HepG2 (cell line): ENCODE results near the gene FAM193A. TPM values are rescaled to one million over a fixed set of nuclear protein-coding genes. Genes with fewer than 3 reads are reported as not detected.

Experiments used
- ATAC-seq: fragments of 200-7000 bp; cut with Tn5 transposase; 3 replicates; pipeline ENCODE4 v1.9.1; 2020; ENCODE audit warnings: mild to moderate bottlenecking, moderate library complexity
- BruUV-seq: library from RNA; stranded (reverse); fragments of 400-500 nt; replicated peaks from 2 replicates; lab custom pipeline; 2021; lab: Mats Ljungman, UMichigan
- CTCF ChIA-PET: fragments of 300-600 bp; formaldehyde crosslinking; extraction: SDS; loops from one replicate; lab custom pipeline; 2021; ENCODE audit warnings: low total read pairs, inconsistent platforms, low intra/inter-chr PET ratio; lab: Yijun Ruan, JAX
- POLR2A ChIA-PET: fragments of 350-600 bp; sonication (Branson Sonifier 250); formaldehyde crosslinking; loops from one replicate; lab custom pipeline; 2020; ENCODE audit warnings: antibody characterized with exemption, inconsistent platforms; lab: Yijun Ruan, JAX
- DNase-seq: peaks from one replicate; pipeline ENCODE4 v3.0.0-alpha.2; 2015; ENCODE audit warnings: low spot score
- FAIRE-seq: peaks from 3 replicates; lab custom pipeline; 2011; peaks lifted over from hg19 to GRCh38; lab: Jason Lieb, UNC
- H2AFZ ChIP-seq: one replicate; pipeline ENCODE4 v1.6.1; 2011; ENCODE audit warnings: low read length, inconsistent platforms
- H3K27ac ChIP-seq: fragments of 300-600 bp; 3 replicates; pipeline ENCODE4 v1.8.0; 2011; ENCODE audit warnings: mixed run types, mild to moderate bottlenecking, mixed read lengths, low read length, inconsistent platforms; ENCODE audit not compliant: insufficient read depth; ENCODE audit errors: extremely low read length
- H3K27me3 ChIP-seq, 2 experiments: fragments of 200-600 bp in 1 of 2; 2 replicates in 1 of 2; 3 replicates in 1 of 2; pipeline versions ENCODE4 v1.6.0 to v1.8.0; 2011; ENCODE audit warnings: low read length in 2 of 2, mild to moderate bottlenecking in 2 of 2, moderate library complexity in 2 of 2, inconsistent platforms in 1 of 2; ENCODE audit not compliant: insufficient read depth in 2 of 2, control insufficient read depth in 1 of 2
- H3K36me3 ChIP-seq, 2 experiments: fragments of 200-600 bp in 1 of 2; replicated peaks in 1 of 2; 2 replicates in 1 of 2; 3 replicates in 1 of 2; pipeline versions ENCODE4 v1.5.1 to v1.8.0; 2011; ENCODE audit warnings: low read length in 2 of 2, inconsistent platforms in 1 of 2; ENCODE audit not compliant: insufficient read depth in 2 of 2, control insufficient read depth in 1 of 2
- H3K4me1 ChIP-seq: 2 replicates; pipeline ENCODE4 v1.5.1; 2012; ENCODE audit warnings: low read length, inconsistent platforms; ENCODE audit not compliant: insufficient read depth
- H3K4me2 ChIP-seq: 2 replicates; pipeline ENCODE4 v1.6.0; 2011; ENCODE audit warnings: low read depth, low read length, inconsistent platforms
- H3K4me3 ChIP-seq, 3 experiments: fragments of 200-600 bp in 1 of 3; sonication (generic), shearing (Covaris generic) in 1 of 3; replicated peaks in 1 of 3; 2 replicates each; pipeline ENCODE4 v1.5.1; 2011 to 2016; ENCODE audit warnings: low read length in 3 of 3, inconsistent platforms in 2 of 3, low read depth in 2 of 3, mild to moderate bottlenecking in 2 of 3, control low read depth in 1 of 3, mixed read lengths in 1 of 3; ENCODE audit not compliant: insufficient read depth in 1 of 3
- H3K79me2 ChIP-seq: one replicate; pipeline ENCODE4 v1.6.1; 2011; ENCODE audit warnings: low read length, inconsistent platforms; ENCODE audit not compliant: insufficient read depth
- H3K9ac ChIP-seq: 2 replicates; pipeline ENCODE4 v1.6.0; 2011; ENCODE audit warnings: mild to moderate bottlenecking, low read depth, low read length, inconsistent platforms; ENCODE audit not compliant: insufficient read depth
- H3K9me3 ChIP-seq: 2 replicates; pipeline ENCODE4 v1.5.1; 2012; ENCODE audit warnings: mild to moderate bottlenecking, low read length
- H4K20me1 ChIP-seq: 2 replicates; pipeline ENCODE4 v1.6.0; 2011; ENCODE audit warnings: inconsistent platforms, mild to moderate bottlenecking, low read length, moderate library complexity; ENCODE audit not compliant: insufficient read depth
- ARID2 ChIP-seq: sonication (generic); formaldehyde crosslinking; IDR thresholded peaks from 2 replicates; pipeline ENCODE4 v1.8.1; 2022; ENCODE audit warnings: mild to moderate bottlenecking, missing genetic modification reagents, borderline replicate concordance
- ARNT ChIP-seq: fragments of 450-650 bp; IDR thresholded peaks from 2 replicates; pipeline ENCODE4 v1.6.1; 2017
- ELF4 ChIP-seq: sonication (generic); formaldehyde crosslinking; IDR thresholded peaks from 2 replicates; pipeline ENCODE4 v1.5.0; 2020; ENCODE audit warnings: missing genetic modification reagents, mild to moderate bottlenecking, moderate library complexity, borderline replicate concordance
- HOXA3 ChIP-seq: sonication (generic); formaldehyde crosslinking; IDR thresholded peaks from 2 replicates; pipeline ENCODE4 v1.5.0; 2020; ENCODE audit warnings: missing genetic modification reagents
- HOXA7 ChIP-seq: sonication (generic); formaldehyde crosslinking; IDR thresholded peaks from 2 replicates; pipeline ENCODE4 v1.8.1; 2022; ENCODE audit warnings: mild to moderate bottlenecking, missing genetic modification reagents, moderate library complexity
- LBX2 ChIP-seq: sonication (generic); formaldehyde crosslinking; IDR thresholded peaks from 2 replicates; pipeline ENCODE4 v1.5.0; 2020; ENCODE audit warnings: missing genetic modification reagents, mild to moderate bottlenecking, borderline replicate concordance
- NFIB ChIP-seq: sonication (generic); formaldehyde crosslinking; IDR thresholded peaks from 2 replicates; pipeline ENCODE4 v1.9.0; 2021; ENCODE audit warnings: missing genetic modification reagents, mild to moderate bottlenecking, borderline replicate concordance
- SNAPC2 ChIP-seq: sonication (generic); formaldehyde crosslinking; IDR thresholded peaks from 2 replicates; pipeline ENCODE4 v1.8.1; 2022; ENCODE audit warnings: mild to moderate bottlenecking, missing genetic modification reagents
- ZBED4 ChIP-seq: sonication (generic); formaldehyde crosslinking; IDR thresholded peaks from 2 replicates; pipeline ENCODE4 v1.4.0; 2020; ENCODE audit warnings: missing genetic modification reagents, borderline replicate concordance
- ZFX ChIP-seq: sonication (generic); formaldehyde crosslinking; IDR thresholded peaks from 2 replicates; pipeline ENCODE4 v1.4.0; 2020; ENCODE audit warnings: mild to moderate bottlenecking, low read depth, missing genetic modification reagents, moderate library complexity
- ZNF318 ChIP-seq: sonication (generic); formaldehyde crosslinking; IDR thresholded peaks from 2 replicates; pipeline ENCODE4 v1.4.0; 2020; ENCODE audit warnings: mild to moderate bottlenecking, missing genetic modification reagents
- WGBS: methylation state at CpG from one replicate; pipeline ENCODE4 v1.1.6; 2017; ENCODE audit warnings: low lambda C conversion rate; 5-methylcytosine and 5-hydroxymethylcytosine counted together
- in situ Hi-C: cut with HindIII; loops from 2 replicates; pipeline ENCODE4 v1.10.0; 2017; ENCODE audit warnings: low pct_unique_long_range_greater_than_20kb; ENCODE audit not compliant: extremely low pct_ligation_motif_present
- intact Hi-C: fragments of 100-400 bp; cut with micrococcal nuclease; formaldehyde crosslinking; loops from one replicate; pipeline ENCODE4 v1.10.0; 2022; ENCODE audit not compliant: unreplicated experiment
- polyA plus RNA-seq, 8 experiments: library from polyadenylated mRNA; depleted of rRNA in 3 of 8; stranded (reverse) in 7 of 8; unstranded in 1 of 8; fragments of >200 nt; fragmentation: Illumina TruSeq in 4 of 8; extraction: Trizol in 4 of 8; gene quantifications; 2 replicates each; pipeline versions ENCODE4 v1.2.1 to v1.2.3, GENCODE V29; 2011 to 2016; ENCODE audit warnings: low read depth in 4 of 8, missing spikeins in 1 of 8, mixed read lengths in 1 of 8; ENCODE audit not compliant: insufficient read depth in 1 of 8
- total RNA-seq, 5 experiments: library from RNA; depleted of rRNA; stranded (reverse); fragments of >200 nt; fragmentation: Illumina TruSeq; extraction: Trizol; gene quantifications; 2 replicates each; pipeline ENCODE4 v1.2.3, GENCODE V29; 2016; ENCODE audit warnings: low read depth in 1 of 5

FAM193A gene
- total and polyA plus RNA-seq, 2 of the 13 experiments (the other 11 are each of a cell fraction or from before 2014, with no cell fraction given): 5.7 to 8.7 TPM

DNA sequence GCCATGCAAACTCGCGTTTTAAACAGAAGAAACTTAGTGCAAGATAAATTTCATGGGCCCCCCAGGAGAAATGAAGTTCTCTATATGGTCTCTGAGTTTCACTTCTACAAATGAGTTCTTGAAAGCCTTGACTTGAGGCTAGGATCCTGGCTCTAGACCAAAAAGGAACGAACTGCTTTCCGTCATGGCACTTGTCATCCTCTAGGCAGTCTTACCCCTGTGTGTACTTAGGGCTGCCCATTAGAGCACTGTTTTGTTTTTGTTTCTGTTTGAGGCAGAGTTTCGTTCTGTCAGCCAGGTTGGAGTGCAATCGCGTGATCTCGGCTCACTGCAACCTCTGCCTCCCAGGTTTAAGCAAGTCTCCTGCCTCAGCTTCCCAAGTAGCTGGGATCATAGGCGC lies 38.5 kb upstream of the FAM193A start (continued):
- TF ChIP-seq ZNF318 (CRISPR knock-in tag) (no peak), ARNT (no peak), ZFX (CRISPR knock-in tag) (no peak)

GRCh38 chr4:2500547-2500946 lies 35.9 kb upstream of the FAM193A start:
- FAIRE-seq (no peak), ATAC-seq (no peak), DNase-seq (no peak)
- H3K79me2 ChIP-seq: no peaks in the 10 kb centered on the region
- peaks cover 6% of the 10 kb centered on the region for H3K4me1 ChIP-seq
- ChIA-PET POLR2A (no interaction called here), CTCF (no interaction called here)
- H3K9ac ChIP-seq: no peak overlapping the region
- no peak overlapping the region for H3K4me3 ChIP-seq
- no peak overlapping the region for H2AFZ ChIP-seq
- no peaks in the 10 kb centered on the region for H3K27me3 ChIP-seq
- WGBS: 95% methylated on average over 2 of the region's 2 CpGs
- H3K27ac ChIP-seq: no peak overlapping the region
- H3K36me3 ChIP-seq: peaks cover 36 to 64% of the 10 kb centered on the region in 2 experiments; a peak in 4 of 5 replicates
- in situ Hi-C loops: no loop called here
- H4K20me1 ChIP-seq: 0 out of 2 replicates have a peak, but pooled peaks cover 5% of the 10 kb centered on the region
- intact Hi-C loops: no loop called here
- BruUV-seq: no TSS peak
- no peaks in the 10 kb centered on the region for H3K9me3 ChIP-seq
- no peak overlapping the region for H3K4me2 ChIP-seq
- TF ChIP-seq HOXA3 (CRISPR knock-in tag): no peak
- TF ChIP-seq NFIB (CRISPR knock-in tag): no peak
- TF ChIP-seq LBX2 (CRISPR knock-in tag): no peak
- TF ChIP-seq SNAPC2 (CRISPR knock-in tag): no peak
- no peak for TF ChIP-seq ZBED4 (CRISPR knock-in tag)
- no peak for TF ChIP-seq HOXA7
- no peak for TF ChIP-seq ELF4 (CRISPR knock-in tag)
- no peak for TF ChIP-seq ARID2
